ENCODE data around the gene RGS7BP.

The RGS7BP gene

GRCh38 chr5:64569858-64570257, 64.0 kb downstream of the RGS7BP start:
- no peak overlapping the region for H3K4me3 ChIP-seq (ENCODE audit: control insufficient read depth, low read depth, low read length)
- no peak for DNase-seq (ENCODE audit: low read depth)
- TF ChIP-seq CTCF (IDR thresholded peaks at IDR 0.05; ENCODE audit: control insufficient read depth, insufficient read depth, low read depth, low read length, missing control alignments), result no peak

- TF ChIP-seq CTCF (IDR thresholded peaks at IDR 0.05; ENCODE audit: control insufficient read depth, insufficient read depth, low read depth, low read length, missing control alignments), result no peak
- H3K4me3 ChIP-seq (ENCODE audit: control insufficient read depth, low read depth, low read length), result no peak overlapping the region
- no peak for DNase-seq (ENCODE audit: low read depth)
Measured at GRCh38 chr5:64570395-64570996, 64.7 kb downstream of the RGS7BP start.

- TF ChIP-seq CTCF (IDR thresholded peaks at IDR 0.05; ENCODE audit: control insufficient read depth, insufficient read depth, low read depth, low read length, missing control alignments), result no peak
- no peak for DNase-seq (ENCODE audit: low read depth)
- no peak overlapping the region for H3K4me3 ChIP-seq (ENCODE audit: control insufficient read depth, low read depth, low read length)
Measured at GRCh38 chr5:64575561-64575960, 69.7 kb downstream of the RGS7BP start.

- no peak overlapping the region for H3K4me3 ChIP-seq (ENCODE audit: control insufficient read depth, low read depth, low read length)
- no peak for DNase-seq (ENCODE audit: low read depth)
- TF ChIP-seq CTCF (IDR thresholded peaks at IDR 0.05; ENCODE audit: control insufficient read depth, insufficient read depth, low read depth, low read length, missing control alignments), result no peak
Measured at GRCh38 chr5:64576250-64576649, 70.4 kb downstream of the RGS7BP start.

GRCh38 chr5:64585646-64586045, 79.8 kb downstream of the RGS7BP start:
- no peak for DNase-seq (ENCODE audit: low read depth)
- no peak overlapping the region for H3K4me3 ChIP-seq (ENCODE audit: control insufficient read depth, low read depth, low read length)
- no peak for TF ChIP-seq CTCF (IDR thresholded peaks at IDR 0.05; ENCODE audit: control insufficient read depth, insufficient read depth, low read depth, low read length, missing control alignments)

- H3K4me3 ChIP-seq (ENCODE audit: control insufficient read depth, low read depth, low read length), result no peak overlapping the region
- no peak for DNase-seq (ENCODE audit: low read depth)
- no peak for TF ChIP-seq CTCF (IDR thresholded peaks at IDR 0.05; ENCODE audit: control insufficient read depth, insufficient read depth, low read depth, low read length, missing control alignments)
Measured at GRCh38 chr5:64587370-64587769, 81.6 kb downstream of the RGS7BP start.
